Measurements from ENCODE around the gene SMG1.

Gene SMG1

GRCh38 chr16:18833707-18834505 lies 92.3 kb downstream of the SMG1 start:
- in situ Hi-C loops (cut with MboI; ENCODE audit: low sequenced_read_pairs, unreplicated experiment): no loop called here
- TF ChIP-seq, protein P1, sequence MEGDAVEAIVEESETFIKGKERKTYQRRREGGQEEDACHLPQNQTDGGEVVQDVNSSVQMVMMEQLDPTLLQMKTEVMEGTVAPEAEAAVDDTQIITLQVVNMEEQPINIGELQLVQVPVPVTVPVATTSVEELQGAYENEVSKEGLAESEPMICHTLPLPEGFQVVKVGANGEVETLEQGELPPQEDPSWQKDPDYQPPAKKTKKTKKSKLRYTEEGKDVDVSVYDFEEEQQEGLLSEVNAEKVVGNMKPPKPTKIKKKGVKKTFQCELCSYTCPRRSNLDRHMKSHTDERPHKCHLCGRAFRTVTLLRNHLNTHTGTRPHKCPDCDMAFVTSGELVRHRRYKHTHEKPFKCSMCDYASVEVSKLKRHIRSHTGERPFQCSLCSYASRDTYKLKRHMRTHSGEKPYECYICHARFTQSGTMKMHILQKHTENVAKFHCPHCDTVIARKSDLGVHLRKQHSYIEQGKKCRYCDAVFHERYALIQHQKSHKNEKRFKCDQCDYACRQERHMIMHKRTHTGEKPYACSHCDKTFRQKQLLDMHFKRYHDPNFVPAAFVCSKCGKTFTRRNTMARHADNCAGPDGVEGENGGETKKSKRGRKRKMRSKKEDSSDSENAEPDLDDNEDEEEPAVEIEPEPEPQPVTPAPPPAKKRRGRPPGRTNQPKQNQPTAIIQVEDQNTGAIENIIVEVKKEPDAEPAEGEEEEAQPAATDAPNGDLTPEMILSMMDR (IDR thresholded peaks at IDR 0.05; ENCODE audit: borderline replicate concordance, control extremely low read depth, extremely low read depth, insufficient read depth, missing control alignments): no peak
- DNase-seq (ENCODE audit: low spot score): no peak

GRCh38 chr16:18832613-18833012 lies 93.6 kb downstream of the SMG1 start:
- in situ Hi-C loops (cut with MboI; ENCODE audit: low sequenced_read_pairs, unreplicated experiment): no loop called here
- TF ChIP-seq, protein P1 (IDR thresholded peaks at IDR 0.05; ENCODE audit: borderline replicate concordance, control extremely low read depth, extremely low read depth, insufficient read depth, missing control alignments): no peak
- no peak for DNase-seq (ENCODE audit: low spot score)

DNA sequence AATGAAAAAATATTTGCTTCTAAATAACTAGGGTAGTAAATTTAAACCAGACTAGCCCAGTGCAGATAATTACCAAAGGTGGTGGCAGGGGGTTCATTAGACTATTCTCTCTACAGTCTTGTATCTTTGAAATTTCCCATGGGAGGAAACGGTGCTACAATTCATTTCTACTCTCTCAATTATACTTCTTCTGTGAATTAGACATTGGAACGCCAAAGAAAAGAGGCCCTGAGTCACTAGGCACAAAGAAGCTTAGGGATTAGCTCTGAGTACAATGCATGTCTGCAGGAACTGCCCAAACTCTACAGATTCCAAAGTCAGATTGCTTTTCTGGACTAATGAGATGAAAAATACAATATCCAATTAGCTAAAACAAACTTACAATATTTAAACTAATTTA lies 94.2 kb downstream of the SMG1 start:
- TF ChIP-seq, protein P1 (IDR thresholded peaks at IDR 0.05; ENCODE audit: borderline replicate concordance, control extremely low read depth, extremely low read depth, insufficient read depth, missing control alignments): no peak
- no peak for DNase-seq (ENCODE audit: low spot score)
- in situ Hi-C loops (cut with MboI; ENCODE audit: low sequenced_read_pairs, unreplicated experiment): no loop called here

DNA sequence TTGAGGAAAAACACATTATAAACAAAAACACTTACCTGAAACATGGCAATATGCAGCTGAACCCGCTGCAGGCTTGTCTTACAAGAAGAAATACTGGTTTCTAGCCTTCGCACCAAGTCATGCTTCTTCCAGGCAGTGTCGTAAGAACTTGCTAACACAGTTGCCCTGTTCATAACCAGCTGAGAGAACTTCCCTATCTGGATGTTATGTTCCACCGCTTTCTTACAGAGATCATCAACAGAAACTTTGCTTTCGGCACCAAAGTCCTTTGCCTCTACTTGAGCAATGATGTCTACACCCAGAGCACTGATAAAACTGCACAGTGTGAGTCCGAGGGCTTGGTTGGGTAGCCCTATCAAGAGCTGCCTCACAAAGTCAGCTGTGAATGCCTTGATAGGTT lies 97.0 kb downstream of the SMG1 start:
- no peak for DNase-seq (ENCODE audit: low spot score)
- in situ Hi-C loops (cut with MboI; ENCODE audit: low sequenced_read_pairs, unreplicated experiment): no loop called here
- TF ChIP-seq, protein P1 (IDR thresholded peaks at IDR 0.05; ENCODE audit: borderline replicate concordance, control extremely low read depth, extremely low read depth, insufficient read depth, missing control alignments): no peak

DNA sequence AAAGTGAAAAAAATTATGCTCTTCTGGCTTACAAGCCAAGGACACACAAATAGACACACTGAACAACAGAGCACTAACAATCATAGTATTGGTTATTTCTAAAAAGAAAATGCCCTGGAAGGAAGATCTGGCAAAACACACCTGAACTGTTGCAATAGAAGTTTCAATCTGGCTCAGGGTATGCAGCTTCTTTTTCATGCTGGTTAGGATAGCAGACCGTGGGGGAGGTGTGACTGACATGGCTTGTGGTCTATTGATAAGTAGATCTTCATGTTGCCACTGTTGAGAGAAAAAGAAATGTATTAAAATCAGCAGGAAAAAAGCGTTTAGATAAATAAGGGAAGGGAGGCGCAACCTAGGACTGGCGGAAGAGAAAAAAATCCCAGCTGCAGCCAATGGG lies 98.3 kb downstream of the SMG1 start:
- TF ChIP-seq, protein P1 (IDR thresholded peaks at IDR 0.05; ENCODE audit: borderline replicate concordance, control extremely low read depth, extremely low read depth, insufficient read depth, missing control alignments): no peak
- in situ Hi-C loops (cut with MboI; ENCODE audit: low sequenced_read_pairs, unreplicated experiment): no loop called here
- DNase-seq (ENCODE audit: low spot score): no peak

DNA sequence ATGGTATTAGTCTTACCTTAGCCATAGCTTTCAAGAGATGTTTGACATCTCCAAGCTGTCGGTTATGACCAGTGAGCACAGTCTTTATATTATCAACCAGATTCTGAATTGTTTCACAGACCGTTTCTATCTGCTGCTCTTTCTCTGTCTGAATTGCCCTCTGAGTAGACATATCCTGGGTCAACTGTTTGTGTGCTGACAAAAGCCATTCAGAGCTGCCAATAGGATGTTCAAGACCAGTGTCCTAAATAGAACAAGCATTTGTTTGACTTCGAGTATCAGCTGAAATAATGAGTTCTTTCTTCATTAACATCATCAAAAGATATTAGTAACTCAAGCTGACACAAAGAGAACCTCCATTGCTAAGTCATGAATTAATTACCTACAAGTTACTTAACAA lies 109.9 kb downstream of the SMG1 start:
- TF ChIP-seq, protein P1 (IDR thresholded peaks at IDR 0.05; ENCODE audit: borderline replicate concordance, control extremely low read depth, extremely low read depth, insufficient read depth, missing control alignments): no peak
- in situ Hi-C loops (cut with MboI; ENCODE audit: low sequenced_read_pairs, unreplicated experiment): no loop called here
- no peak for DNase-seq (ENCODE audit: low spot score)
